Right lobe of liver (tissue), 4 donors: ENCODE data around the gene HACD2.

Experiments used
- CTCF ChIP-seq, 4 donors: fragments of 200-600 bp in 3 of 4; fragments of 450-650 bp in 1 of 4; IDR thresholded peaks; one replicate each; pipeline versions ENCODE4 v1.5.1 to v1.8.0; 2016 to 2022; ENCODE audit warnings: antibody characterized with exemption in 4 of 4, mild to moderate bottlenecking in 2 of 4
- POLR2A ChIP-seq: fragments of 450-650 bp; IDR thresholded peaks from one replicate; pipeline ENCODE4 v1.6.1; 2017; ENCODE audit warnings: antibody characterized with exemption, mild to moderate bottlenecking
- donor health status: DM: no; HTN: no; CAD: no.
- donor health status: DM: no; HTN: no; CAD: no.
- donor health status: DM: no; HTN: yes; CAD: no.

DNA sequence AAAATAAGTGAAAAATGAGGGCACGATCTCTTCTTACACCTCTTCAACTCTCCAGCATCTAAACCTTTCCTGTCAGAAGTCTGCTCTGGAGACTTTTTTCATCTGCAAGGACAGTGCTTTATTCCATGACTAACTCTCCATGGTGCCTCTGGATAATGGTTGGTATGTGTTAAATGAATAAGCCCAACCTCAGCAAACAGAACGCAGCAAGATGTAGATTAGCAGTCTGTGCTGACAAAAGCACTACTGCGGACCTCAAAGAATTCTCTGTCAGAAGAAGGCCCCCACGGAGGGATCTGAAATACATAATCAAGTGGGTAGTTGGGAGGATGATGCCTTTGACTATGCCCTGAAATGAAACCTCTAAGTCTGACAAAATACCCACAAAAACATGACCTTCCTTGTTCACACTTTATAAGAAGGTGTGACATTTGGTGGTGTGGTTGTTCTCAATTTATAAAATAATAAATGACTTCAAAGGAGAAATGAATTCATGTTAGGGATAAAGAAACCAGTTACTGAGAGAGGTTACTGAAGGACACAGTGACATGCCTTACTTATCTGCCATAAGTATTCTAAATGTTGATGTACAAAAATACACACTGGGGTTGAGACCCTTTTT lies 92.8 kb downstream of the HACD2 start:
- TF ChIP-seq POLR2A, result no peak
- no peak for TF ChIP-seq CTCF (IDR thresholded peaks at IDR 0.05)
